ENCODE results near the gene WDPCP. TPM values are rescaled to one million over a fixed set of nuclear protein-coding genes. Genes with fewer than 3 reads are reported as not detected.

WDPCP gene
- polyA plus RNA-seq, 1 of the 3 experiments (the other 2 are of a cell fraction) = 3.1 TPM

GRCh38 chr2:63073994-63074393, 514.3 kb downstream of the WDPCP start:
- Histone ChIP-seq H3K79me2 (ENCODE audit: insufficient read depth) (no peaks in the 10 kb centered on the region), H3K27ac (ENCODE audit: low read depth in 2 of 2, low read length in 1 of 2) (no peak overlapping the region), H2AFZ (ENCODE audit: low read depth) (no peak overlapping the region), H3K9ac (no peak overlapping the region), H3K36me3 (replicated peaks in 1 of 2; ENCODE audit: control insufficient read depth in 1 of 2, insufficient read depth in 2 of 2, low read length in 1 of 2) (no peaks in the 10 kb centered on the region), H3F3A (replicated peaks; ENCODE audit: insufficient read depth) (no peaks in the 10 kb centered on the region), H3K4me2 (no peak overlapping the region), H3K4me1 (ENCODE audit: control insufficient read depth in 1 of 2, insufficient read depth in 2 of 2, low read depth in 1 of 2, low read length in 1 of 2) (no peaks in the 10 kb centered on the region), H3K27me3 (ENCODE audit: insufficient read depth) (no peaks in the 10 kb centered on the region; the same call in 1 of the 2 replicates), H3K9me2 (no peaks in the 10 kb centered on the region), H3K9me3 (no peaks in the 10 kb centered on the region), H3K4me3 (ENCODE audit: low read depth in 2 of 2, low read length in 1 of 2) (no peak overlapping the region), H4K20me1 (ENCODE audit: insufficient read depth) (no peaks in the 10 kb centered on the region)
- ChIA-PET CTCF (no interaction called here), POLR2A (no interaction called here)
- 30% methylated on average over 3 of the region's 3 CpGs for WGBS (ENCODE audit: low lambda C conversion rate)
- DNase-seq = no peak
- TF ChIP-seq, protein P1, sequence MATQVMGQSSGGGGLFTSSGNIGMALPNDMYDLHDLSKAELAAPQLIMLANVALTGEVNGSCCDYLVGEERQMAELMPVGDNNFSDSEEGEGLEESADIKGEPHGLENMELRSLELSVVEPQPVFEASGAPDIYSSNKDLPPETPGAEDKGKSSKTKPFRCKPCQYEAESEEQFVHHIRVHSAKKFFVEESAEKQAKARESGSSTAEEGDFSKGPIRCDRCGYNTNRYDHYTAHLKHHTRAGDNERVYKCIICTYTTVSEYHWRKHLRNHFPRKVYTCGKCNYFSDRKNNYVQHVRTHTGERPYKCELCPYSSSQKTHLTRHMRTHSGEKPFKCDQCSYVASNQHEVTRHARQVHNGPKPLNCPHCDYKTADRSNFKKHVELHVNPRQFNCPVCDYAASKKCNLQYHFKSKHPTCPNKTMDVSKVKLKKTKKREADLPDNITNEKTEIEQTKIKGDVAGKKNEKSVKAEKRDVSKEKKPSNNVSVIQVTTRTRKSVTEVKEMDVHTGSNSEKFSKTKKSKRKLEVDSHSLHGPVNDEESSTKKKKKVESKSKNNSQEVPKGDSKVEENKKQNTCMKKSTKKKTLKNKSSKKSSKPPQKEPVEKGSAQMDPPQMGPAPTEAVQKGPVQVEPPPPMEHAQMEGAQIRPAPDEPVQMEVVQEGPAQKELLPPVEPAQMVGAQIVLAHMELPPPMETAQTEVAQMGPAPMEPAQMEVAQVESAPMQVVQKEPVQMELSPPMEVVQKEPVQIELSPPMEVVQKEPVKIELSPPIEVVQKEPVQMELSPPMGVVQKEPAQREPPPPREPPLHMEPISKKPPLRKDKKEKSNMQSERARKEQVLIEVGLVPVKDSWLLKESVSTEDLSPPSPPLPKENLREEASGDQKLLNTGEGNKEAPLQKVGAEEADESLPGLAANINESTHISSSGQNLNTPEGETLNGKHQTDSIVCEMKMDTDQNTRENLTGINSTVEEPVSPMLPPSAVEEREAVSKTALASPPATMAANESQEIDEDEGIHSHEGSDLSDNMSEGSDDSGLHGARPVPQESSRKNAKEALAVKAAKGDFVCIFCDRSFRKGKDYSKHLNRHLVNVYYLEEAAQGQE (IDR thresholded peaks at IDR 0.05; ENCODE audit: low read depth, low read length) = no peak
- TF ChIP-seq, protein P2, sequence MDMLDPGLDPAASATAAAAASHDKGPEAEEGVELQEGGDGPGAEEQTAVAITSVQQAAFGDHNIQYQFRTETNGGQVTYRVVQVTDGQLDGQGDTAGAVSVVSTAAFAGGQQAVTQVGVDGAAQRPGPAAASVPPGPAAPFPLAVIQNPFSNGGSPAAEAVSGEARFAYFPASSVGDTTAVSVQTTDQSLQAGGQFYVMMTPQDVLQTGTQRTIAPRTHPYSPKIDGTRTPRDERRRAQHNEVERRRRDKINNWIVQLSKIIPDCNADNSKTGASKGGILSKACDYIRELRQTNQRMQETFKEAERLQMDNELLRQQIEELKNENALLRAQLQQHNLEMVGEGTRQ (IDR thresholded peaks at IDR 0.05; ENCODE audit: borderline replicate concordance, low read depth, low read length) = no peak
- no peak for TF ChIP-seq EP300 (IDR thresholded peaks at IDR 0.05; ENCODE audit: borderline replicate concordance in 1 of 2, low read depth in 1 of 2, low read length in 1 of 2)
- no peak for TF ChIP-seq RFX5 (IDR thresholded peaks at IDR 0.05; ENCODE audit: low read length)
- TF ChIP-seq, protein P3, sequence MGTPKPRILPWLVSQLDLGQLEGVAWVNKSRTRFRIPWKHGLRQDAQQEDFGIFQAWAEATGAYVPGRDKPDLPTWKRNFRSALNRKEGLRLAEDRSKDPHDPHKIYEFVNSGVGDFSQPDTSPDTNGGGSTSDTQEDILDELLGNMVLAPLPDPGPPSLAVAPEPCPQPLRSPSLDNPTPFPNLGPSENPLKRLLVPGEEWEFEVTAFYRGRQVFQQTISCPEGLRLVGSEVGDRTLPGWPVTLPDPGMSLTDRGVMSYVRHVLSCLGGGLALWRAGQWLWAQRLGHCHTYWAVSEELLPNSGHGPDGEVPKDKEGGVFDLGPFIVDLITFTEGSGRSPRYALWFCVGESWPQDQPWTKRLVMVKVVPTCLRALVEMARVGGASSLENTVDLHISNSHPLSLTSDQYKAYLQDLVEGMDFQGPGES (IDR thresholded peaks at IDR 0.05; ENCODE audit: low read depth, low read length) = no peak
- TF ChIP-seq RCOR1 (IDR thresholded peaks at IDR 0.05; ENCODE audit: low read length) = no peak
- no peak for TF ChIP-seq TEAD4 (IDR thresholded peaks at IDR 0.05; ENCODE audit: borderline replicate concordance, insufficient read depth)
- no peak for TF ChIP-seq FOXJ3 (CRISPR knock-in tag; IDR thresholded peaks at IDR 0.05)
- TF ChIP-seq TAF1 (IDR thresholded peaks at IDR 0.05; ENCODE audit: borderline replicate concordance, low read depth, low read length) = no peak
- TF ChIP-seq MXI1 (IDR thresholded peaks at IDR 0.05; ENCODE audit: low read depth, low read length) = no peak
- TF ChIP-seq MAX (IDR thresholded peaks at IDR 0.05; ENCODE audit: low read depth) = no peak
- no peak for TF ChIP-seq RAD21 (IDR thresholded peaks at IDR 0.05; ENCODE audit: low read length)
- TF ChIP-seq, protein P4, sequence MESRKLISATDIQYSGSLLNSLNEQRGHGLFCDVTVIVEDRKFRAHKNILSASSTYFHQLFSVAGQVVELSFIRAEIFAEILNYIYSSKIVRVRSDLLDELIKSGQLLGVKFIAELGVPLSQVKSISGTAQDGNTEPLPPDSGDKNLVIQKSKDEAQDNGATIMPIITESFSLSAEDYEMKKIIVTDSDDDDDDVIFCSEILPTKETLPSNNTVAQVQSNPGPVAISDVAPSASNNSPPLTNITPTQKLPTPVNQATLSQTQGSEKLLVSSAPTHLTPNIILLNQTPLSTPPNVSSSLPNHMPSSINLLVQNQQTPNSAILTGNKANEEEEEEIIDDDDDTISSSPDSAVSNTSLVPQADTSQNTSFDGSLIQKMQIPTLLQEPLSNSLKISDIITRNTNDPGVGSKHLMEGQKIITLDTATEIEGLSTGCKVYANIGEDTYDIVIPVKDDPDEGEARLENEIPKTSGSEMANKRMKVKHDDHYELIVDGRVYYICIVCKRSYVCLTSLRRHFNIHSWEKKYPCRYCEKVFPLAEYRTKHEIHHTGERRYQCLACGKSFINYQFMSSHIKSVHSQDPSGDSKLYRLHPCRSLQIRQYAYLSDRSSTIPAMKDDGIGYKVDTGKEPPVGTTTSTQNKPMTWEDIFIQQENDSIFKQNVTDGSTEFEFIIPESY (IDR thresholded peaks at IDR 0.05; ENCODE audit: borderline replicate concordance, low read depth) = no peak
- TF ChIP-seq SIN3A (IDR thresholded peaks at IDR 0.05; ENCODE audit: borderline replicate concordance, low read depth, low read length) = no peak
- TF ChIP-seq NFIC (IDR thresholded peaks at IDR 0.05; ENCODE audit: borderline replicate concordance) = no peak
- TF ChIP-seq FOSL2 (IDR thresholded peaks at IDR 0.05; ENCODE audit: borderline replicate concordance, low read depth) = no peak
- TF ChIP-seq GATA2 (CRISPR knock-in tag; IDR thresholded peaks at IDR 0.05) = no peak
- TF ChIP-seq, protein P5, sequence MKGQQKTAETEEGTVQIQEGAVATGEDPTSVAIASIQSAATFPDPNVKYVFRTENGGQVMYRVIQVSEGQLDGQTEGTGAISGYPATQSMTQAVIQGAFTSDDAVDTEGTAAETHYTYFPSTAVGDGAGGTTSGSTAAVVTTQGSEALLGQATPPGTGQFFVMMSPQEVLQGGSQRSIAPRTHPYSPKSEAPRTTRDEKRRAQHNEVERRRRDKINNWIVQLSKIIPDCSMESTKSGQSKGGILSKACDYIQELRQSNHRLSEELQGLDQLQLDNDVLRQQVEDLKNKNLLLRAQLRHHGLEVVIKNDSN (IDR thresholded peaks at IDR 0.05; ENCODE audit: borderline replicate concordance, low read depth) = no peak
- no peak for TF ChIP-seq FOXM1 (IDR thresholded peaks at IDR 0.05; ENCODE audit: low read depth)
